Aorta (tissue), 5 donors: Measurements from ENCODE around the gene ARPC2. TPM values are rescaled to one million over a fixed set of nuclear protein-coding genes. Genes with fewer than 3 reads are reported as not detected.
A peak's percentile ranks its signal among the peaks of the same experiment; 100 is the strongest.

ENCODE experiments used
- ATAC-seq: fragments of 200-7000 bp; cut with Tn5 transposase; one replicate; pipeline ENCODE4 v1.9.1; 2022; ENCODE audit warnings: moderate library complexity; ENCODE audit not compliant: low FRiP score
- DNase-seq, 2 donors: peaks; one replicate each; pipeline ENCODE4 v3.0.0-alpha.2; 2020
- H3K27ac ChIP-seq, 2 donors: one replicate each; pipeline ENCODE4 v1.5.1; 2013; ENCODE audit warnings: low read length in 2 of 2, mild to moderate bottlenecking in 2 of 2, moderate library complexity in 2 of 2, control low read depth in 1 of 2, inconsistent platforms in 1 of 2, low read depth in 1 of 2
- H3K27me3 ChIP-seq, 2 donors: one replicate each; pipeline ENCODE4 v1.6.1; 2013; ENCODE audit warnings: control low read depth in 1 of 2, low read length in 1 of 2, mild to moderate bottlenecking in 1 of 2, moderate library complexity in 1 of 2; ENCODE audit not compliant: insufficient read depth in 2 of 2, control insufficient read depth in 1 of 2
- H3K36me3 ChIP-seq, 2 donors: one replicate each; pipeline ENCODE4 v1.6.1; 2013; ENCODE audit warnings: control low read depth in 1 of 2, low read length in 1 of 2, mild to moderate bottlenecking in 1 of 2; ENCODE audit not compliant: insufficient read depth in 2 of 2, control insufficient read depth in 1 of 2
- H3K4me1 ChIP-seq, 2 donors: one replicate each; pipeline ENCODE4 v1.6.1; 2013; ENCODE audit warnings: low read length in 2 of 2, control low read depth in 1 of 2, mild to moderate bottlenecking in 1 of 2, moderate library complexity in 1 of 2; ENCODE audit not compliant: insufficient read depth in 2 of 2, control insufficient read depth in 1 of 2
- H3K4me3 ChIP-seq, 2 donors: one replicate each; pipeline ENCODE4 v1.5.1; 2013; ENCODE audit warnings: low read length in 2 of 2, control low read depth in 1 of 2, mild to moderate bottlenecking in 1 of 2
- H3K9me3 ChIP-seq: one replicate; pipeline ENCODE4 v1.6.1; 2013; ENCODE audit warnings: mild to moderate bottlenecking, low read length; ENCODE audit not compliant: control insufficient read depth
- WGBS, 2 donors: extraction: QIAGEN DNeasy Blood & Tissue Kit; methylation state at CpG; one replicate each; pipeline ENCODE4 v1.1.7; 2013; 5-methylcytosine and 5-hydroxymethylcytosine counted together
- intact Hi-C, 2 donors: fragments of 100-400 bp; cut with DNase I; formaldehyde crosslinking; loops; one replicate each; pipeline versions ENCODE4 v1.14.2 to v1.15.0; 2022
- polyA plus RNA-seq, 2 donors: library from polyadenylated mRNA; stranded (reverse); fragments of 200-250 nt; gene quantifications; one replicate each; pipeline ENCODE4 v1.2.3, GENCODE V29; 2013
- total RNA-seq, 2 donors: library from RNA; stranded (reverse); fragmentation: NEBNext Ultra II Directional; extraction: Animal tissue kit (Norgen Biotek cat#: 25700); gene quantifications; one replicate each; pipeline ENCODE4 v1.2.1, GENCODE V29; 2021
- donor health status: healthy with polysubstance abuse.
- donor health status: Bipolar disorder and iron deficiency.
- donor health status: DM: no; HTN: no; CAD: no.
- donor health status: DM: no; HTN: no; CAD: no.
- donor health status: DM: yes; HTN: yes; CAD: no.

The ARPC2 gene
- total and polyA plus RNA-seq, 4 donors: 297 to 467 (median 359) TPM

DNA sequence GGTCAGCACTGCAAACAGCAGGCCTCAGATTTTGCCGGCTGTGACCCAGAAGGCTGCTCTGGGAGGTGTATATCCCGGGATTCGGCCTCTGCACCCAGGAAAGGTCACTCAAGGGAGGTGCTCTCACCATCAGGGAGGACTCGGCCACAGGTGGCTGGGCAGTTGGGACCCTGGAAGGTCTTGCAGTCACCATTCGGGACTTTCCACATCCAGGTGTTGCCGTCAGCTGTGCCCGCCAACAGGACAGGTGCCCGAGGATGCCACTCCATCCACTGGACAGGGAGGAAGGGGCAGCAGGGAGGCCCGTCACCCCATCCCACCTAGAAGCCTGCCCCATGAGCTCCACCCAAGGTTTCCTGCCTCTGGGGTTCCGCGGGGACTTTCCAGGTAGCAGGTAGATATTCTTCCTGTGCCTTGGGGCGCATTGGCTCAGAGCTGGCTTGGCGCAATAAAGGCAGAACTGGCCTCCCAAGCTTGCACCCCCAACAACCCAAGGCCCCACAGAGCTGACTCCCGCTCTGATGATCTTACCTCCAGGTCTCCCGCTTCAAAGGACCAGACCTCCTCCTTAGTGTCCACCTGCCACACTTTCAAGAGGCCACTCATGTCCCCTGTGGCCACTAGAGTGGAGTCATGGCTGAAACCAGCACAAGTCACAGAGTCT is 49.5 kb downstream of the ARPC2 start:
- Histone ChIP-seq H3K4me1 (no peaks in the 10 kb centered on the region), H3K4me3 (no peak overlapping the region), H3K27me3 (no peaks in the 10 kb centered on the region), H3K36me3 (no peaks in the 10 kb centered on the region), H3K27ac (no peak overlapping the region), H3K9me3 (no peaks in the 10 kb centered on the region)
- DNase-seq (peak; percentile 45 to 68), ATAC-seq (no peak)
- intact Hi-C loops: loop anchor here in 1 of 2 donors (5.0 to 10.0 kb wide), 2 partner anchors 79 to 298 kb away; partner anchors contain the start of genes CNOT9 and USP37
- 92 to 93% methylated on average over 15 of the region's 15 CpGs for WGBS, 2 donors

DNA sequence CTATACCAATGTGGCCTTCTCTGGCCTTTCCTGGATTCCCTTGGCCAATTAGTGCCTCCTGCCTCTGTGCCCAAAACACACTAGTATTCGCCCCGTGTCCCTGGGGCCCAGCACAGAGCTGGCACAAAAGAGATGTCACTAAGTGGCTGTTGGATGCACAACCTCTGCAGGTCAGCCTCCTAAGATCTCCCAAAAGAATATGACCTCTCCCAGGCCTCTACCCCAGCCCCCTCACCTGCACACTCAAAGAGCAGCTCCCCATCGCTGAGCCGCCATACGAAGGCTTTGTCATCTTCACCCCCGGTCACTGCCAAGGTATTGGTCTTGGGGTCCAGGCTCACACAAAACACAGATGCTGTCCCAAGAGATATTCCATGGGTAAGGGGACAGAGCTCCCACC is 50.3 kb downstream of the ARPC2 start:
- H3K27me3 ChIP-seq: no peaks in the 10 kb centered on the region
- no peak overlapping the region for H3K27ac ChIP-seq
- ATAC-seq: no peak
- H3K36me3 ChIP-seq: no peaks in the 10 kb centered on the region
- no peaks in the 10 kb centered on the region for H3K4me1 ChIP-seq
- WGBS, 2 donors: 91 to 94% methylated on average over 6 of the region's 6 CpGs
- DNase-seq: peak; percentile 33 to 47
- intact Hi-C loops: loop anchor here in 1 of 2 donors (5.0 to 10.0 kb wide), 2 partner anchors 80 to 298 kb away; partner anchors contain the start of genes CNOT9 and USP37
- no peaks in the 10 kb centered on the region for H3K9me3 ChIP-seq
- no peak overlapping the region for H3K4me3 ChIP-seq

DNA sequence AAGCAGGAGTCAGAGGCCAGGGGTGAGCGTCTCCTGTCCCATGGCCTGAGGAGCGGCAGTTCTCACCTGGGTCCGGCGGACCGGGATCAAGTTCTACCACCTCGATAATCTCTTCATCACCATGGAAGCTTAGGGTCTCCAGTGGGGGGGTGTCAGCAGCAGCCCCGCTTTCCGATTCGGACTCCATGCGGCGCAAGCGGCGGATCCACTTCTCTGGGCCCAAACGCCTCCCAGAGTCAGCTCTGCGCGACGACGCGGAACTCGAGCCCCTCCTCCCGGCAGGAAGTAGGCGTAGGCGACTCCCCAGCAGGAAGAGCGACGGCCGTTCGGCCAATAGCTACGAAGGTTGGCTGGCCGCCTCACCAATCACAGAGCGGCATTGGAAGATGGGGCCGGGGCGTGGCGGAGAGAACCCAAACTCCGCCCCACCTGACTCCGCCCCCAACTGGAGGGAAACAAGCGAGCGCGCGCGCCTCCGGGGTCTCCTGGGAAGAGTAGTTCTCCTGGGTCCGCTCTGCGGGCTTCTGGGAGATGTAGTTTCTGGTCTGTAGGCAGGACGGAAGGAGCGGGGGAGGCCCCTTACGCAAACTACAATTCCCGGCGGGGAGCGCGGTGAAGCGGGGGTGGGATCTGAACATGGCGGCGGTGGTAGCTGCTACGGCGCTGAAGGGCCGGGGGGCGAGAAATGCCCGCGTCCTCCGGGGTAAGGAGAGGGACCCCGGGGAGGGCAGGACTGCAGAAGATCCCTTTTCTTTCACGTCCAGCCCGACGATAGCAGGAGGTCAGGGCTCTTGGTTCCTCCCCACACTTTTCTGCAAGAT is 53.1 kb downstream of the ARPC2 start, which contains the start of the genes AAMP and PNKD:
AAMP (minus strand) TSS at position 238 of the 821 bp plus-strand sequence; CDS start at position 187, 51 bp downstream.
PNKD (plus strand) TSS at position 620 of the 821 bp plus-strand sequence; CDS start at position 637, 17 bp downstream.
- H3K9me3 ChIP-seq: no peaks in the 10 kb centered on the region
- DNase-seq: peak; percentile 100
- H3K4me3 ChIP-seq: peak within 1 kb of the TSS; percentile 74 to 92
- H3K27me3 ChIP-seq: no peaks in the 10 kb centered on the region
- intact Hi-C loops: loop anchor here (5.0 to 10.0 kb wide), 4 partner anchors 83 to 295 kb away; partner anchors contain the start of genes CNOT9 (in 1 of the 2) and USP37 (in 1 of the 2)
- peak within 1 kb of the TSS in 1 of 2 donors; percentile 9 for H3K27ac ChIP-seq
- WGBS, 2 donors: 0% methylated on average over 64 of the region's 64 CpGs
- peaks cover 0 to 7% of the 10 kb centered on the region in 2 donors for H3K36me3 ChIP-seq
- peak; percentile 97 for ATAC-seq
- no peaks in the 10 kb centered on the region for H3K4me1 ChIP-seq

DNA sequence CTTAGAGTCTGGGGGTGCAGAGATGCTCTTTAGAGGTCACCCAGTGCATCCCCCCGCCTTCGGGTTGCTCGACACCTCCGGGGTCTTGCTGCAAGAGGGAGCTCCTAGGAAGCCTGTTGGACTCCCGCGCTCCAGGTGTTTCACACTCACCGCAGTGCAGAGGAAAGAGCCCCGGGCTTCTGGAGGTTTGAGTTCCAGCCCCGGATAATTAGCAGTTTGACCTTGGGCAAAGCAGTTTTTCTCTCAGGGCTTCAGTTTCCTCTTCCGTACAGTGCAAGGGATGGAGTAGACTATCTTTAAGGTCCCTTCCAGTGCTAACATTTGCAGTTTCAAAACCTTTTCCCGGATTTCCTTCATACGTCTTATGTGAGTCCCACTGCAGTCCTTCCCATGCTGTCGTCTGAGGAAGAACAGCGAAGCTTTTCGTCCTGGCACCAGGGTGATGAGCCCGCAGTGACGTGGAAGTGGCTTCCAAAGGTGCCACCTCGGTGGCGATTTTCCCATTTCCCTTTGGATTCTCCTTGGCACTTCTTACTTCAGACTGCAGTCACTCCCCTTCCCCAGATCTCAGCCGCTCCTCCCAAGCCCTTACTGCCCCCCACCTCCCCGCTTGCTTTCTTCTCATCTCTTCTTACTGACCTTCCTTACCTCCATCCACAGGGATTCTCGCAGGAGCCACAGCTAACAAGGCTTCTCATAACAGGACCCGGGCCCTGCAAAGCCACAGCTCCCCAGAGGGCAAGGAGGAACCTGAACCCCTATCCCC is 53.9 kb downstream of the ARPC2 start:
- Histone ChIP-seq H3K4me1 (no peaks in the 10 kb centered on the region), H3K36me3 (peaks cover 0 to 14% of the 10 kb centered on the region in 2 donors), H3K27me3 (no peaks in the 10 kb centered on the region), H3K9me3 (no peaks in the 10 kb centered on the region), H3K4me3 (peak overlapping the region; percentile 73 to 92), H3K27ac (no peak overlapping the region)
- ATAC-seq (no peak), DNase-seq (no peak)
- intact Hi-C loops: loop anchor here (5.0 to 10.0 kb wide), 2 partner anchors 194 to 196 kb away; no protein-coding TSS in a partner anchor
- 2 to 3% methylated on average over 23 of the region's 23 CpGs for WGBS, 2 donors

DNA sequence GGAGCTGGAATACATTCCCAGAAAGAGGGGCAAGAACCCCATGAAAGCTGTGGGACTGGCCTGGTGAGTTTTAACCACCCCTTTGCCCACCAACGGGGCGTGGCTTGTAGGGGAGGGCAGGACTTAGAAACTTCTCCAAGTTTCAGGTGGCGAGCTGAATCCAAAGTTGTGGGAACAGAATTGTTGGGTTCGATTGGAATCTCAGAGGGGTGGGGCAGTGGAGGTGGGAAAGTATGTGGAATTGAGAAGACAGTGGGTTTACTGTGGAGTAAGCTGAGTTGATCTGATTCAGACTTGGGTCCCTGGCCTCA is 54.5 kb downstream of the ARPC2 start:
- H3K9me3 ChIP-seq: no peaks in the 10 kb centered on the region
- no peak overlapping the region for H3K4me3 ChIP-seq
- WGBS, 2 donors: 30 to 34% methylated on average over 4 of the region's 4 CpGs
- H3K4me1 ChIP-seq: no peaks in the 10 kb centered on the region
- peaks cover 0 to 14% of the 10 kb centered on the region in 2 donors for H3K36me3 ChIP-seq
- DNase-seq (no peak), ATAC-seq (no peak)
- H3K27me3 ChIP-seq: no peaks in the 10 kb centered on the region
- intact Hi-C loops: loop anchor here (5.0 to 10.0 kb wide), 2 partner anchors 193 to 196 kb away; no protein-coding TSS in a partner anchor
- no peak overlapping the region for H3K27ac ChIP-seq

DNA sequence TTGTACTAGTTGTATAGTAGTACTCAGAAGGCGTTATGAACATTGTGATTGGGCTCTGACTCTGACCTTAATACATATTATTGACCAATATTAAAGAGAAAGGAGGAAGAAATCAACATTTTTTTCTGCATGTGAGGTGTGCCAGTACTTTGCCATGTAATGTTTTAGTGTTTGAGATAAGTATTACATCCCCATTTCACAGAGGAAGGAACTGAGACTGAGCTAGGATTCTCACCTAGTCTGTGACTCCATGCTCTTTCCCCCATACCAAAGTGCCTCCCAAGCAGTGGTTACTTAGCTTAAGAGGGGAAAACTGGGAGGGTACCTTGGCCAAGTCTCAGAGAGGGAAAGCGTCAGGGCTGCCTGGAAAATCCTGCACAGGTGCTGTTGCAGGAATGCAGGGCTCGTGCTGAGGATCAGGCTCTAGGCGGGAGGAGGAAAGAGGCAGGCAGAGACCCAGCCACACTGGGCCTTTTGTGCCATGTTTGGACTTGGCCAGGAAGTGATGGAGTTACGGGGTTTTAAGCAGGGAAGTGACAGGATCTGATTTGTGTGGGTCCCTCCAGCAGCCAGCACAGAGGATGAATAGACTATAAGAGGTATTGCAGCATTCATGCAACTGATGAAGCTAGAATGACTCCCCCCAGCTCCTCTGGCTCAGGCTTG is 55.0 kb downstream of the ARPC2 start:
- H3K4me3 ChIP-seq: no peak overlapping the region
- H3K9me3 ChIP-seq: no peaks in the 10 kb centered on the region
- no peaks in the 10 kb centered on the region for H3K4me1 ChIP-seq
- peak overlapping the region in 1 of 2 donors; percentile 33 for H3K27ac ChIP-seq
- WGBS, 2 donors: 14 to 20% methylated on average over 5 of the region's 5 CpGs
- DNase-seq (no peak), ATAC-seq (no peak)
- peaks cover 3 to 14% of the 10 kb centered on the region in 2 donors for H3K36me3 ChIP-seq
- intact Hi-C loops: loop anchor here (1.0 to 10.0 kb wide), 4 partner anchors 19 to 195 kb away; no protein-coding TSS in a partner anchor
- no peaks in the 10 kb centered on the region for H3K27me3 ChIP-seq

DNA sequence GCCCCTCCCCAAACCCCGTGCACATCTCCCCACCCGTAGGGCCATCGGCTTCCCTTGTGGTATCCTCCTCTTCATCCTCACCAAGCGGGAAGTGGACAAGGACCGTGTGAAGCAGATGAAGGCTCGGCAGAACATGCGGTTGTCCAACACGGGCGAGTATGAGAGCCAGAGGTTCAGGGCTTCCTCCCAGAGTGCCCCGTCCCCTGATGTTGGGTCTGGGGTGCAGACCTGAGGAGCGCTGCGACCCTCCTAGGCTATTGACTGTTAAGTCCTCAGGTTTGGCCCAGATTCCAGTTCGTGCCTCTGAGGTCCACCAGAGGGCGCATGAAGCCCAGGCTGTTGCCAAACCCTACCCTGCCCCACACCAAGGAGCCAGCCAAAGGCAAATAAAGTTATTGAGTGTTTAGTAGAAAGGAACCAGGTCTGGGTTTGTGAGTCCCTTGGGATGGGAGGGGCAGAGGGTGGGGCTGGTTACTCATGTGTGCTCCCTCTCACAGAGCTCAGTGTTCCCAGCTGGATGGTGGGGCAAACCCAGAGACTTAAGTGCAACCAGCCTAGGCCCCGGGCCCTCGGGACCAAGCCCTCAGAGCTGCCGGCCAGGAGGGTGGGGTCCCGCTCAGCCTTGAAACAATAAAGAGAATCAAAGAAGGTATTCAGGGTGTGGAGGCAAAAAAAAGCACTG is 55.7 kb downstream of the ARPC2 start:
- WGBS, 2 donors: 7% methylated on average over 18 of the region's 18 CpGs
- intact Hi-C loops: loop anchor here (1.0 to 10.0 kb wide), 4 partner anchors 18 to 195 kb away; no protein-coding TSS in a partner anchor
- Histone ChIP-seq H3K36me3 (peaks cover 3 to 17% of the 10 kb centered on the region in 2 donors), H3K27me3 (no peaks in the 10 kb centered on the region), H3K4me1 (no peaks in the 10 kb centered on the region), H3K4me3 (no peak overlapping the region), H3K27ac (peak overlapping the region in 1 of 2 donors; percentile 33), H3K9me3 (no peaks in the 10 kb centered on the region)
- DNase-seq (peak; percentile 92 to 96), ATAC-seq (peak; percentile 79)
